ENCODE results near the gene CYP19A1.
"Not testable (repeated sequence)": the region's sequence is repeated elsewhere in the genome, so short reads cannot be mapped to it uniquely, and the experiment has no call there.

Gene CYP19A1

DNA sequence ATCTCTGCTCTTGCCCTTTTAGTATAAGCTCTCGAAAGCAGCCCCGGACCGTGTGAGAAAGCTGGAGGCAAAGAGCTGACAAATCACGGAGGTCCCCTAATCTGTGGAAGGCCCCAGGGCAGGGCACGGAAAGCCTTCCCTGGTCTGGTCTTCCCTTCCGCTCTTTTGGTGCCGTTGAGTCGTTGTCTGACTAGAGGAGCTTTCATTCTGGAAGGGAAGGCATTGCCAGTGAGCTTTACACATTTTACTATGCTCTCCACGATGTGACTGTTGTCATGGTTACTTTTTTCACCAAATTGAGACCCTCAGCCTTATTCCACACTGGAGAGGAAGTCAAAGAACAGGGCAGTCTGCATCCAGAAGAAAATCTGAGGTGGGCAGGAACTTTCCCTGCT, 71.7 kb downstream of the CYP19A1 start:
- no peak for DNase-seq
- Mint-ChIP-seq H3K27ac (no peak overlapping the region), H3K36me3 (ENCODE audit: low read depth) (no peaks in the 10 kb centered on the region), H3K27me3 (ENCODE audit: low read depth, poor library complexity) (peaks cover 7% of the 10 kb centered on the region), H3K9me3 (peaks cover 2% of the 10 kb centered on the region), H3K4me3 (peak overlapping the region; percentile 83), H3K4me1 (peaks cover 6% of the 10 kb centered on the region)
- TF ChIP-seq, protein P1, sequence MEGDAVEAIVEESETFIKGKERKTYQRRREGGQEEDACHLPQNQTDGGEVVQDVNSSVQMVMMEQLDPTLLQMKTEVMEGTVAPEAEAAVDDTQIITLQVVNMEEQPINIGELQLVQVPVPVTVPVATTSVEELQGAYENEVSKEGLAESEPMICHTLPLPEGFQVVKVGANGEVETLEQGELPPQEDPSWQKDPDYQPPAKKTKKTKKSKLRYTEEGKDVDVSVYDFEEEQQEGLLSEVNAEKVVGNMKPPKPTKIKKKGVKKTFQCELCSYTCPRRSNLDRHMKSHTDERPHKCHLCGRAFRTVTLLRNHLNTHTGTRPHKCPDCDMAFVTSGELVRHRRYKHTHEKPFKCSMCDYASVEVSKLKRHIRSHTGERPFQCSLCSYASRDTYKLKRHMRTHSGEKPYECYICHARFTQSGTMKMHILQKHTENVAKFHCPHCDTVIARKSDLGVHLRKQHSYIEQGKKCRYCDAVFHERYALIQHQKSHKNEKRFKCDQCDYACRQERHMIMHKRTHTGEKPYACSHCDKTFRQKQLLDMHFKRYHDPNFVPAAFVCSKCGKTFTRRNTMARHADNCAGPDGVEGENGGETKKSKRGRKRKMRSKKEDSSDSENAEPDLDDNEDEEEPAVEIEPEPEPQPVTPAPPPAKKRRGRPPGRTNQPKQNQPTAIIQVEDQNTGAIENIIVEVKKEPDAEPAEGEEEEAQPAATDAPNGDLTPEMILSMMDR (IDR thresholded peaks at IDR 0.05), result no peak

DNA sequence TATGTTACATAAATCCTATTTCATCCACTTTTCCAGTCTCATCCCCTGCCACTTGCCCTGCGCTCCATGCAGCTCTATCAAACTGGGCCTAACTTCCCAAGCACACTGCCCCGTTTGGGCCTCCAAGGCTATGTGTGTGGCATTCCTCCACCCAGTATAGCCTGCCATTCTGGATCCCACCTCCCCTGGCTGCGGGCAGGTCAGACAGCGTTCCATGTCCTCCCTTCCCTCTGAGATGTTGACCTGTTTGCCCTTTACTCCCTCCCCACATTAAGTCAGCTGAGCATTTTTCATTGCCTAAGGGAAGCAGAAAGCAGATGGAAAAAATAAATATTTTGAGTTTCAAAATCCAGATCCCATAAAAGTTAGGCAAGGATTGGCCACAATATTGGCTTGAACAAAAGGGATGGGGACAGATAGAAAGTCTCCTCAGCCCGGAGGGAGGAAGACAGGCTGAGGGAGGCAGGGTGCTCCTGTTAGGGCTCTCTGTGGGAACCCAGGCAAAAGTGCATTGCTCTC, 73.3 kb downstream of the CYP19A1 start:
- DNase-seq, result no peak
- no peak overlapping the region for H3K4me3 Mint-ChIP-seq
- H3K27ac Mint-ChIP-seq, result no peak overlapping the region
- peaks cover 15% of the 10 kb centered on the region for H3K9me3 Mint-ChIP-seq
- peaks cover 7% of the 10 kb centered on the region for H3K36me3 Mint-ChIP-seq (ENCODE audit: low read depth)
- H3K27me3 Mint-ChIP-seq (ENCODE audit: low read depth, poor library complexity), result peaks cover 10% of the 10 kb centered on the region
- TF ChIP-seq, protein P1 (IDR thresholded peaks at IDR 0.05), result no peak
- H3K4me1 Mint-ChIP-seq, result peaks cover 6% of the 10 kb centered on the region

DNA sequence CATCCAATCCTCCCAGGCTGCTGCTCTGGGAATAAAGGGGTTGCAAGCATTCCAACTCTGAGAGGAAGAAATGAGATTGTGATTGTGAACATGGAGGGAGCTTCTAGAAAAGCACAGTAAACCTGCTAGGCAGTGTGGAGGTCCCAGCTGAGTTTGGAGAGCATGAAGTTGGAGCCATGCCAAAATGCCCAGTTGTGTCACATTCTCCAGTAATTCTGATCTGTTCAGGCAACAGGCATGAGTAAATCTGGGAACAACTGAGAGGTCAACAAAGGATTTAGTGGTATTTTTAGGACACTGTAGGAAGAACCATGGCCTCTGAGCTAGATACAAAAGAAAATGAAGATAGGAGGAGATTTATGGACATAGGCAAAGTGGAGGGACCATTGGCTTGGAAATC, 74.7 kb downstream of the CYP19A1 start:
- TF ChIP-seq, protein P1 (IDR thresholded peaks at IDR 0.05), result no peak
- peaks cover 4% of the 10 kb centered on the region for H3K27me3 Mint-ChIP-seq (ENCODE audit: low read depth, poor library complexity)
- DNase-seq, result no peak
- peaks cover 22% of the 10 kb centered on the region for H3K9me3 Mint-ChIP-seq
- H3K4me3 Mint-ChIP-seq, result no peak overlapping the region
- H3K4me1 Mint-ChIP-seq, result peaks cover 10% of the 10 kb centered on the region
- H3K36me3 Mint-ChIP-seq (ENCODE audit: low read depth), result peaks cover 7% of the 10 kb centered on the region
- no peak overlapping the region for H3K27ac Mint-ChIP-seq

DNA sequence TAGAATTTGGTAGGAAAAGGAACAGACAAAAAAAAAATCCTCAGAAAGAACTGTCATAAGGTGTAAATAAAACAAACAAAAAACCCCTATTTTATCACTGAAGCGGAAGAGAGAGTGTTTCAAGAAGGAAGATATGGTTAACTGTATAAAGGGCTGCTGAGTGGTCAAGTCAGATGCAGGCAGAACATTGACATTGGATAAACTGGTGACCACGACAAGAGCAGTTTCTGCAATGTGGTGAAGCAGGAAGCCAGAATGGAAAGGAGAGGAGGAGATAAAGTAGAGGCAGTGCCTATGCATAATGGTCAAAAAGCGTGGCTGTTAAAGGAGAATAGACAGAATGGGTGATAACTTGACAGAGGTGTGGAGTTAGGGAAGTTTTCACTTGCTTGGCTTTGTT, 75.3 kb downstream of the CYP19A1 start:
- H3K9me3 Mint-ChIP-seq, result peaks cover 22% of the 10 kb centered on the region
- H3K4me3 Mint-ChIP-seq, result no peak overlapping the region
- DNase-seq, result no peak
- TF ChIP-seq, protein P1 (IDR thresholded peaks at IDR 0.05), result no peak
- H3K4me1 Mint-ChIP-seq, result peaks cover 12% of the 10 kb centered on the region
- no peak overlapping the region for H3K27ac Mint-ChIP-seq
- H3K27me3 Mint-ChIP-seq (ENCODE audit: low read depth, poor library complexity), result peaks cover 8% of the 10 kb centered on the region
- H3K36me3 Mint-ChIP-seq (ENCODE audit: low read depth), result peaks cover 7% of the 10 kb centered on the region

DNA sequence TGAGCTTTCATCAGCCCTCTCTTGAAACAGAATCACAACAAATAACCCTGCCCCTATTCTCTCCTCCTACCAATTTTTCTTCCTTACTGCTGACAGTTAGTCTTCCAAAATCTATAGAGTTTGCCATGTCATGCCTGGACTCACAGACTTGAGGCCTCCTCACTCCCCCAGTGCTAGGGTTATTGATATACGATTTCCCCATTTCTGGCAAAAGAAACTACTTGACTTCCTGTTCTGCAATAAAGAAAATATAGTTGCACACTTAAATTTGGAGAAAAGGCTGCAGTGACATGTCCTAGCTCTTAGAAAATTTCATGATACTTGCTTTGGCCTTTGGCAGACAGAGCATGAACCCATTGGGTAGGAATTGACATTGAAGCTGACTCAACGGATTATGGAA, 75.9 kb downstream of the CYP19A1 start:
- peaks cover 7% of the 10 kb centered on the region for H3K36me3 Mint-ChIP-seq (ENCODE audit: low read depth)
- TF ChIP-seq, protein P1 (IDR thresholded peaks at IDR 0.05), result no peak
- DNase-seq, result no peak
- H3K27me3 Mint-ChIP-seq (ENCODE audit: low read depth, poor library complexity), result peaks cover 10% of the 10 kb centered on the region
- no peak overlapping the region for H3K27ac Mint-ChIP-seq
- no peak overlapping the region for H3K4me3 Mint-ChIP-seq
- H3K9me3 Mint-ChIP-seq, result peaks cover 22% of the 10 kb centered on the region
- peaks cover 12% of the 10 kb centered on the region for H3K4me1 Mint-ChIP-seq

DNA sequence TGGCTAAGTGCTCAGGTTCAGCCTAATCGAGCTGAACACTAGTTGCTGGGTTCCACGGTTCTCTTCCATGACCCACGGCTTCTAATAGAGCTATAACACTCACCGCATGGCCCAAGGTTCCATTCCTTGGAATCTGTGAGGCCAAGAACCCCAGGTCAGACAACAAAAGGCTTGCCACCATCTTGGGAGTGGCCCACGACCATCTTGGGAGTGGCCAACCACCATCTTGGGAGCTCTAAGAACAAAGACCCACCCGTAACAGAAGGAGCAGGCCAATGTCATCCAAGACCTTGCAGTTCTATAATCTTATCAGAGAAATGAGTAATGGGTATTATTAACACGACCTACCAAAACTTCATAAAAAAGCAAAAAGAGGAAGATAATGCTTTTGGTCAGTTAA, 77.3 kb downstream of the CYP19A1 start:
- not testable (repeated sequence) for H3K36me3 Mint-ChIP-seq (ENCODE audit: low read depth)

More for the DNA sequence above, 77.3 kb downstream of the CYP19A1 start:
- DNase-seq; H3K4me3 Mint-ChIP-seq; H3K27me3 Mint-ChIP-seq (ENCODE audit: low read depth, poor library complexity); H3K4me1 Mint-ChIP-seq; H3K27ac Mint-ChIP-seq: not testable (repeated sequence)
- peaks cover 22% of the 10 kb centered on the region for H3K9me3 Mint-ChIP-seq
